CD1c-positive myeloid dendritic cell (primary cell): ENCODE measurements around the gene MAPK9.
A peak's percentile ranks its signal among the peaks of the same experiment; 100 is the strongest.
"Not testable (repeated sequence)": the region's sequence is repeated elsewhere in the genome, so short reads cannot be mapped to it uniquely, and the experiment has no call there.

ENCODE experiments used
- DNase-seq: peaks from one replicate; pipeline ENCODE4 v3.0.0-alpha.2; 2016; ENCODE audit errors: extremely low spot score

MAPK9 gene

GRCh38 chr5:180235077-180235476, 56.8 kb downstream of the MAPK9 start:
- DNase-seq = no peak

- DNase-seq = no peak
These were observed 57.6 kb downstream of the MAPK9 start for GRCh38 chr5:180234271-180234670.

DNA sequence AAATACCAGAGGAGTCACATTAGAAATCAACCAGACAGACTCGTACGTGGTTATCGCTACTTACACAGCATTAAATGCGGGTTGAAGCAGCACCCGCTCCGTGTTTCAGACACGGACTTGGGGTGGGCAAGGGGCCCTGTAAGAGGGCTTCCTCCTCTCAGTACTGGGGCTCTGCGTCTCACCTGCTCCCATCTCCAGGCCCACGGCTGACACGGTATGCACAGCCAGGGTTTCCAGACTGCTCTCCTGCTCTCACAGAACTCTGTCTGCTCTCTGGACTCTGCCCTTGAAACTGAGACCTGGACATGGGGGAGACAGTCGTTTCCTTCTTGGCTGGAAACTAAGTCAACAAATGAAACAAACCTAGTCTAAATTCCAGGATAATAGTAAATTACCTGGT, 58.2 kb downstream of the MAPK9 start:
- no peak for DNase-seq

DNA sequence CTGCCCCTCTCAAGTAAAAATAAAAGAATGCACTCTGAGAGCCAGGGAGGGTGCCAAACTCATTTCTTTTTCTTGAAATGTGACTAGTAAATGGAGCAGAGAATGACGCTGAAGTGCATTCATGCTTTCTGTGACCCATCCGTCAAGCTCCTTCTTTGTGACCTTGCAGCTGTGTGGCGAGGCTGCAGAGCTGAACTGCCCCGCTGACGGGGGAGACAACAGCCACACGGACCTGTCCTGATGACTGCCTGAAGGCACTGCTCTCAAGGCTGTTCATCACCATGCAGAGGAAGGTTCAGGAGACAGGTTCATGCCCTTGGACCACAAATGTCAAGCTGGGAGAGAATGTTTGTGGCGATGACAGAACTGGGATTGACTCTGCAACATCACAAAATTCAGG, 61.9 kb downstream of the MAPK9 start:
- DNase-seq = no peak

GRCh38 chr5:180222056-180222455, 69.8 kb downstream of the MAPK9 start:
- DNase-seq = no peak

GRCh38 chr5:180217797-180218196, 74.1 kb downstream of the MAPK9 start:
- no peak for DNase-seq

DNA sequence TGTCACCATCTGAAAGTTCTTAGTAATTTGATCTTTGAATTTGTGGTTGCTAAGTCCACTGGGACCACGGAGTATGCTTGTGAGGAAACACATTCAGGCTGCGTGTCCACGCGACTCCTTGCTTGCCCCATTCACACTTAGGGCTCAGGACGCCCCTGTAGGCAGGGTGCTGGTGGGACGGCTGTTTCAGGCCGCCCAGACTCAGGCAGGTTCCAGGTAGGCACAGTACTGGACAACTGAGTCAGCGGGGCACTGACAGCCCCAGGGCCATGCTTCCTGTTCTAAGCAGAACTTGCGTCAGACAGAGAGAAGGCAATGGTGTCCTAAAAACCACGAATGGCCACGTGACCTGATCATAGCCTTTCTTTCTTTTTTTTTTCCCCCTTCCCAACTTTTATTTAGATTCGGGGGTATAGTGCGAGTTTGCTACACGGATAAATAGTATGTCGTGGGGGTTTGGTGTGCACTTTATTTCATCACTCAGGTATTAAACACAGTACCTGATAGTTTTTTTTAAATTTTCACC, 75.2 kb downstream of the MAPK9 start:
- no peak for DNase-seq

DNA sequence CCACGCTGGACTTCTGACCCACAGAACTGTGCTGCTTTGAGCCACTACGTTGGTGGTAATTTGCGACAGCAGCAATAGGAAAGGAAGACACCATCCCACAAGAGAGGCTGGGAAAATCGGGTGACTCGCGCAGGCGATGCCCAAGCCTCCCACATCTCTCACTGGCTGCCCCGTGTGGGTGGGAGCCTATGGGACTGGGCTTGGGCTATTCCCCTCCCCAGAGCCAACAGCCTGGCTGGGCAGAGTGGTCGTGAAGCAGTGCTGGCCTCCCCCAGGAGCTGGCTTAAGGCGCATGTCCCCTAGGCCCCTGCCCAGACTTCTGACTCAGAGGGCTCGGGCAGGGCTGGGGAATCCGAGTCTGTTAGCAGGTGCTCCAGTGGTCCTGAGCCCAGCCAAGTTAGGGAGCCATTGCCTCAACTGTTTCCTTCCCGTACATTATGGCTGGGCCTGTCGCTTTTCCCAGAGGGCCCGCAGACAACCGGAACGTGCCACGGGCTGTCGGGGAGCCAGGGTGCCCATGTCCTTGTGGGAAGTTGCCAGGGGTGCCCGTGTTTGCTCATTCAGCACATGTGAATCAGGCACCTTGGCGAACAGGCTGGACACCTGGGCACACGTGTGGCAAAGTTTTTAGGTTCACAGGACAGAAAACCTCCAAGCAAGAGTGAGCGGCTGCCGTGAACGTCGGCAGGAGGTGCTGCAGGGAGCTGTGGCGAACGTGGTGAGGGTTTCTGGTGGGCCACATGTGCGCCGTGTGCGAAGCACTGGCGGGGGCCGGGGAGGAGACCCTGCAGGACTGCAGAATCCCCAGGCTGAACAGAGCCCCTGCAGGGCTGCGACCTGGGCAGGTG, 75.9 kb downstream of the MAPK9 start:
- DNase-seq = no peak

GRCh38 chr5:180214870-180215770, 76.8 kb downstream of the MAPK9 start:
- DNase-seq = no peak

DNA sequence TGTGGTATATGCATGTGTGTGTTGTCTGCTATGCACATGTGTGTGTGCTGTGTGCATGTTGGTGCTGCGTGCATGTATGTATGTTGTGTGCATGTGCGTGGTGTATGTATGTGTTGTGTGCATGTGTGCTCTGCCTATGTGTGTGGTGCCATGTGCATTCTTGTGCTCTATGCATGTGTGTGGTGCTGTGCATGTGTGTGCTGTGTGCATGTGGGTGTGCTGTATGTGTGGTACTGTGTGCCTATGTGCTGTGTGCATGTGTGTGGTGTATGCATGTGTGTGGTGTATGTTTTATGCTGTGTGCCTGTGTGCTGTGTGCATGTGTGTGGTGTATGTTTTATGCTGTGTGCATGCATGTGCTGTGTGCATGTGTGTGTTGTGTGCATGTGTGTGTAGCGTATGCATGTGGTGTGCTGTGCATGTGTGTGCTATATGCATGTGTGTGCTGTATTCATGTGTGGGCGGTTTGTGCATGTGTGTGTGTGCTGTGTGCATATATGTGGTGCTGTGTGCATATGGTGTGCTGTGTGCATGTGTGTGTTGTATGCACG, 78.2 kb downstream of the MAPK9 start:
- no peak for DNase-seq

DNA sequence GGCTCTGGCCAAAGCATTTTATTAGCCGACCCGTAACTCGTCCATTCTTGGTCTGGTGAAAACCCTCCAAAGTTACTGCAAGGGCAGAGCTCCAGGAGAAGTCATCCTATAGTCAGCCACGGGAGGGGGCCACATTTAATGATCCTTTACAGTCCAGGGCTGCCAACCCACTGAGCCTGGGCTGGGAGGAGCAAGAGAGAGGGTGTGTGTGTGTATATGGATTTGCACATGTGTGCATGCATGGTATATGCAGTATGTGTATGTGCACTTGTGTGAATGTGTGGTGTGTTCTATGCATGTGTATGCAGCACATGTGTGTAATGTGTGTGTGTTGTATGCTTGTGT, 78.7 kb downstream of the MAPK9 start:
- no peak for DNase-seq

DNA sequence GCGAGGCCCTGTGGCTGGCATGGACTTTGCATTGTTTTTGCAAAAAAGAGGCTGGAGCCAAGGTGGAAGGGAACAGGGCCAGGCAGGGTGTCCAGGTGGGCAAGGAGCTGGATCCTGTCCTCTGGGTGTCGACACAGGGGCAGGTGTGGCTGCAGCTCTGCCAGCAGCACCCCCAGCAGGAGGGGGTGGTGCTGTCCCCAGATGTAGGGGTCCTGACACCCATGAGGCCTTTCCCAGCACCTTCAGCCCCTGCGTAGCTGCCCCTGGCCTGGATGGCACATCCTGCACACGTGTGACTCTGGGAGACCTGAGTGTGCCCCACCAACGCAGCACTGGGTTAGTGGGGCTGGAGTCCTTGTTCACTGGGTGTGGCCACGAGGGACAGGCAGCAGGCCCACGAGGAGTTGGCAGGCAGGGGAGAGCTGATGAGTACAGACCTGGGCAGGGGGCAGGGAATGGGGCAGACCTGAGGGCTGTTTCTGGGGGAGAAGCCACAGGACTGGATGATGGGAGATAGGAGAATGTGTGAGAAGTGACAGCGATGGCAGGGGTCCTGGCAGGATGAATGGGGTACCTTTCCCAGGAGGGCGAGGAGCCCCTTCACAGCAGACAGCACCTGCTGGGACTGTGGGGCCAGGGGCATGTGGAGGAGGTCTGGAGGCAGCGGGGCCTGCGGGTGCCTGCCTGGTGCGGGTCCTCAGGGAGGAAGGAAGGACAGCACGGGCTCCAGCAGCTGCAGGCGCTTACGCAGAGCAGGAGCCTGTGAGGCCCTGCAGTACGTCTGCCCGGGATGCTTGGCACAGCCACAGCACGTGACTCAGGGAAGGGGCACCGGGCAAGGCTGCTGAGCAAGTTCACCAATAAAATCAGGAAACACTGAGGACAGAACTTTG, 79.3 kb downstream of the MAPK9 start:
- no peak for DNase-seq

- no peak for DNase-seq
These were observed 80.2 kb downstream of the MAPK9 start for GRCh38 chr5:180211761-180212035.

- DNase-seq = no peak
These were observed 80.7 kb downstream of the MAPK9 start for GRCh38 chr5:180210961-180211760.

GRCh38 chr5:180210077-180210476, 81.8 kb downstream of the MAPK9 start:
- DNase-seq = not testable (repeated sequence)

DNA sequence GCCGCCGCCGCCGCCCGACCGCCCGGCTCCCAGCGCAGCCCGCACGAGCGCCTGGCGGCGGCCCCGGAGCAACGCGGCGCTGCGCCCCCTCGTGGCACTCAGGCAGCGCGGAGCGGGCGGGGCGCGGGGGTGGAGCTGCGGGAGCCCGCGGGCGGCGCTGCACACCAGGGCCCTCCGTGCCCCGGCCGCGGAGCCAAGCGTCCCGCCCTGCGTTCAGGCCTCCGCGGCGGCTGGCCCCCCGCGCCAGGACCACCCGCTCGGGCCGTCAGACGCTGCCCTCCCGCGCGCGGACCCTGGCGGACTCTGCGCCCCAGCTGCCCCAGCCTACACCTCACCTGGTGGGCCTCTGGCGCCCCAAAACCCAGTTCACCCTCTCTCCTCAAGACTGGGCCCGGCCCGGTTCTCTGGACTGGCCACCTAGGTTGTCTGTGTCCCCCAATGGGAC, 82.7 kb downstream of the MAPK9 start, which contains the start of gene RASGEF1C:
Gene RASGEF1C, minus strand, starts transcription at position 75 of the 445 bp plus-strand sequence. CDS start 71,159 bp downstream, outside the sequence.
- DNase-seq = peak; percentile 85

- no peak for DNase-seq
These were observed 83.3 kb downstream of the MAPK9 start for GRCh38 chr5:180208435-180209081.

DNA sequence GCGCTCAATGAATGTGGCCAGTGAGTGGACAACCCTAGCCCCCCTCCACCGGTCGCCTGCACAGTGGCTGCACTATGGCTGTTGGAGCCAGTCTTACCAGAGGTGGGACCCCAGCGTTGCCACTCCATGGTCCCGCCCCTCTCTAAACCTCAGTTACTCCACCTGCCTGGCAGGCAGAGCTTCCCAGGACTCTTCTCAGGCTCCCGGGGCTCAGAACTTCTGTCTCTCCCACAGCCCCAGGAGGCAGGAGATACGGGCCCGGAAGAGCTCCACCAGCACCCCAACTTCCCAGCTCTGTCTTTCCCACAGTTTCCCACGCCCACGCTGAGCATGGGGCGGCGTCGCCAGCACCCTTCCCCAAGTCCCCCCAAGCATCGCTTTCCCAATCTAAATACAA, 83.8 kb downstream of the MAPK9 start:
- no peak for DNase-seq

DNA sequence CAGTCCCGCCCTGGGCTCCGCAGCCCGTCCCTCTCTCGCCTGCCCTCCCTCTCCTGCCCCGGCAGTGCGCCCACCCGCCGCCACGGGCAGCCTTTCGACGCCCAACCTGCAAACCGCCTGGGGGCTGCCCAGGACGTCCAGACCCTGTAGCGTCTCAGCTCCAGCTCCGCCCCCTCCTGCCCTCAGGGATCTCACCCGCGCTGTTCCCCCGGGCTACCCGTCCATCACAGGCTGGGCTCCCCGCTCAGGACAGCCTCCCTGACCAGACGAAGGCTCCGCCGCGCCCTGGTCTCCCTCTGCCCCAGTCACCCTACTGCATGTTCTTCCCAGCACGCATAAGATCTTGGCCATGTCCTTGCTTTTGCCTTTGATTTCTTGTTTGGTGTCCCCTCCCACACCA, 84.3 kb downstream of the MAPK9 start:
- DNase-seq = no peak

- no peak for DNase-seq
These were observed 84.9 kb downstream of the MAPK9 start for GRCh38 chr5:180206993-180207392.
